OCI-LY3 (cell line): ENCODE data around the gene ITSN1.

Experiments
- CTCF ChIP-seq: fragments of 200-600, 300-600 bp; sonication (generic); IDR thresholded peaks from 2 replicates; pipeline ENCODE4 v1.5.1; 2014; ENCODE audit warnings: antibody characterized with exemption, low read length, low read depth
- EZH2phosphoT487 ChIP-seq: fragments of 200-600 bp; shearing (Covaris generic); IDR thresholded peaks from 2 replicates; pipeline ENCODE4 v1.6.1; 2018; ENCODE audit warnings: antibody characterized with exemption, mixed run types, low read depth

GRCh38 chr21:33618407-33618806, 23.9 kb upstream of the ITSN1 start:
- TF ChIP-seq CTCF (no peak), EZH2phosphoT487 (no peak)
